Neural cell (in vitro differentiated cells): ENCODE data around the gene KCNT1. TPM values are rescaled to one million over a fixed set of nuclear protein-coding genes. Genes with fewer than 3 reads are reported as not detected.

Experiments
- H2AFZ ChIP-seq: fragments of 200-600, 300-800 bp; sonication (generic), shearing (Covaris generic); 2 replicates; pipeline ENCODE4 v1.6.0; 2014; ENCODE audit warnings: low read depth, mild to moderate bottlenecking, antibody characterized with exemption, low read length, moderate library complexity
- H3F3A ChIP-seq: fragments of 200-600 bp; shearing (Covaris generic); 2 replicates; pipeline ENCODE4 v1.6.1; 2016; ENCODE audit warnings: mild to moderate bottlenecking, moderate library complexity, mixed read lengths, antibody characterized with exemption, low read length; ENCODE audit not compliant: insufficient read depth, poor library complexity, severe bottlenecking
- H3K27ac ChIP-seq: fragments of 200-600, 300-800 bp; sonication (generic), shearing (Covaris generic); 2 replicates; pipeline ENCODE4 v1.5.1; 2014; ENCODE audit warnings: mild to moderate bottlenecking, low read length, moderate library complexity
- H3K27me3 ChIP-seq: fragments of 300-800, 200-600 bp; sonication (generic), shearing (Covaris generic); 2 replicates; pipeline ENCODE4 v1.6.0; 2014; ENCODE audit warnings: mild to moderate bottlenecking, low read depth, low read length, moderate library complexity; ENCODE audit not compliant: insufficient read depth
- H3K36me3 ChIP-seq: fragments of 300-800, 200-600 bp; sonication (generic), shearing (Covaris generic); 2 replicates; pipeline ENCODE4 v1.5.1; 2014; ENCODE audit warnings: mild to moderate bottlenecking, antibody characterized with exemption, low read length, moderate library complexity; ENCODE audit not compliant: insufficient read depth
- H3K4me2 ChIP-seq: fragments of 300-800, 200-600 bp; sonication (generic), shearing (Covaris generic); 2 replicates; pipeline ENCODE4 v1.6.0; 2014; ENCODE audit warnings: mild to moderate bottlenecking, low read length
- H3K4me3 ChIP-seq: fragments of 300-800, 200-600 bp; sonication (generic), shearing (Covaris generic); 2 replicates; pipeline ENCODE4 v1.5.1; 2014; ENCODE audit warnings: mild to moderate bottlenecking, low read length, moderate library complexity
- H3K79me2 ChIP-seq: fragments of 200-600 bp; shearing (Covaris generic); replicated peaks from 2 replicates; pipeline ENCODE4 v1.6.0; 2014; ENCODE audit warnings: mild to moderate bottlenecking, low read length, moderate library complexity; ENCODE audit not compliant: insufficient read depth
- H3K9ac ChIP-seq: fragments of 300-800, 200-600 bp; sonication (generic), shearing (Covaris generic); 2 replicates; pipeline ENCODE4 v1.6.1; 2016; ENCODE audit warnings: mild to moderate bottlenecking, low read length, mixed read lengths
- H3K9me2 ChIP-seq: fragments of 200-600 bp; shearing (Covaris generic); 2 replicates; pipeline ENCODE4 v1.6.1; 2016; ENCODE audit warnings: mild to moderate bottlenecking, low read length, mixed read lengths; ENCODE audit not compliant: insufficient read depth
- H3K9me3 ChIP-seq: fragments of 200-600, 300-800 bp; sonication (generic), shearing (Covaris generic); 2 replicates; pipeline ENCODE4 v1.6.1; 2016; ENCODE audit warnings: mild to moderate bottlenecking, mixed run types, low read length, moderate library complexity, mixed read lengths
- H4K20me1 ChIP-seq: fragments of 200-600 bp; shearing (Covaris generic); 2 replicates; pipeline ENCODE4 v1.6.1; 2016; ENCODE audit warnings: mild to moderate bottlenecking, mixed run types; ENCODE audit not compliant: insufficient read depth
- CTCF ChIP-seq: fragments of 450-650 bp; IDR thresholded peaks from 2 replicates; pipeline ENCODE4 v1.5.1; 2014; ENCODE audit warnings: antibody characterized with exemption, mild to moderate bottlenecking, moderate library complexity; ENCODE audit not compliant: poor library complexity, severe bottlenecking
- EP300 ChIP-seq: fragments of 450-650 bp; conservative IDR thresholded peaks from 2 replicates; pipeline ENCODE4 v1.6.1; 2014; ENCODE audit warnings: antibody characterized with exemption, mild to moderate bottlenecking, moderate library complexity; ENCODE audit not compliant: poor library complexity, severe bottlenecking
- EZH2 ChIP-seq: fragments of 200-600, 300-800 bp; shearing (Covaris generic), sonication (generic); IDR thresholded peaks from 2 replicates; pipeline ENCODE4 v1.6.1; 2014; ENCODE audit warnings: antibody characterized with exemption, low read length, borderline replicate concordance, mild to moderate bottlenecking; ENCODE audit not compliant: insufficient read depth, poor library complexity, severe bottlenecking
- MXI1 ChIP-seq: fragments of 450-650 bp; conservative IDR thresholded peaks from 2 replicates; pipeline ENCODE4 v1.6.1; 2014; ENCODE audit warnings: antibody characterized with exemption, mild to moderate bottlenecking; ENCODE audit not compliant: poor library complexity, severe bottlenecking
- POLR2AphosphoS5 ChIP-seq: IDR thresholded peaks from 2 replicates; pipeline ENCODE4 v1.6.1; 2012
- RAD21 ChIP-seq: fragments of 450-650 bp; conservative IDR thresholded peaks from 2 replicates; pipeline ENCODE4 v1.6.1; 2014; ENCODE audit warnings: antibody characterized with exemption, mild to moderate bottlenecking, moderate library complexity
- REST ChIP-seq: IDR thresholded peaks from 2 replicates; pipeline ENCODE4 v1.6.1; 2012; ENCODE audit warnings: borderline replicate concordance
- SMC3 ChIP-seq: fragments of 450-650 bp; conservative IDR thresholded peaks from 2 replicates; pipeline ENCODE4 v1.6.1; 2014; ENCODE audit warnings: antibody characterized with exemption, mild to moderate bottlenecking, moderate library complexity; ENCODE audit not compliant: poor library complexity
- TAF1 ChIP-seq: IDR thresholded peaks from 2 replicates; pipeline ENCODE4 v1.6.1; 2012; ENCODE audit warnings: low read depth
- polyA plus RNA-seq: library from polyadenylated mRNA; depleted of rRNA; stranded (reverse); fragments of >200 nt; gene quantifications from 2 replicates; pipeline ENCODE4 v1.2.3, GENCODE V29; 2014

Gene KCNT1
- polyA plus RNA-seq, 1 donor from 2014 or later: 0.67 TPM

- no peak for TF ChIP-seq CTCF
- no peak for TF ChIP-seq REST
- TF ChIP-seq EZH2: no peak
- TF ChIP-seq SMC3: no peak
- TF ChIP-seq TAF1: no peak
- TF ChIP-seq EP300: no peak
- TF ChIP-seq POLR2AphosphoS5: no peak
- TF ChIP-seq RAD21: no peak
- no peak for TF ChIP-seq MXI1
- H3K4me2 ChIP-seq: no peak overlapping the region
- no peak overlapping the region for H3K27ac ChIP-seq
- H4K20me1 ChIP-seq: peaks cover 11% of the 10 kb centered on the region
- peaks cover 32% of the 10 kb centered on the region for H3K79me2 ChIP-seq
- H2AFZ ChIP-seq: no peak overlapping the region
- H3K4me3 ChIP-seq: no peak overlapping the region
- no peaks in the 10 kb centered on the region for H3K27me3 ChIP-seq
- no peak overlapping the region for H3K9ac ChIP-seq
- H3K36me3 ChIP-seq: peaks cover 15% of the 10 kb centered on the region
- no peaks in the 10 kb centered on the region for H3K9me2 ChIP-seq
- H3F3A ChIP-seq: no peaks in the 10 kb centered on the region
- H3K9me3 ChIP-seq: no peaks in the 10 kb centered on the region
Observed at GRCh38 chr9:135825435-135826187, 123.6 kb downstream of the KCNT1 start.

- no peaks in the 10 kb centered on the region for H3K27me3 ChIP-seq
- peaks cover 15% of the 10 kb centered on the region for H3K36me3 ChIP-seq
- peaks cover 35% of the 10 kb centered on the region for H3K79me2 ChIP-seq
Observed at GRCh38 chr9:135826188-135826545, 124.2 kb downstream of the KCNT1 start.

More at GRCh38 chr9:135826188-135826545, 124.2 kb downstream of the KCNT1 start:
- Histone ChIP-seq H4K20me1 (peaks cover 11% of the 10 kb centered on the region), H3K9me2 (no peaks in the 10 kb centered on the region), H3K9ac (no peak overlapping the region), H3K4me2 (no peak overlapping the region), H3K9me3 (no peaks in the 10 kb centered on the region), H3K27ac (no peak overlapping the region), H3K4me3 (no peak overlapping the region), H3F3A (no peaks in the 10 kb centered on the region), H2AFZ (no peak overlapping the region)
- TF ChIP-seq RAD21: no peak
- TF ChIP-seq TAF1: no peak
- TF ChIP-seq POLR2AphosphoS5: no peak
- TF ChIP-seq EP300: no peak
- no peak for TF ChIP-seq SMC3
- no peak for TF ChIP-seq REST
- no peak for TF ChIP-seq EZH2
- TF ChIP-seq CTCF: no peak
- no peak for TF ChIP-seq MXI1
